WERI-Rb-1 (cell line): Measurements from ENCODE around the gene NIPAL1.

Source experiments
- DNase-seq: peaks from one replicate; pipeline ENCODE4 v3.0.0-alpha.2; 2020
- H3K27ac ChIP-seq: fragments of 250-450 bp; sonication (Bioruptor Pico); 2 replicates; pipeline ENCODE4 v1.5.1; 2020; ENCODE audit warnings: mild to moderate bottlenecking, moderate library complexity
- H3K27me3 ChIP-seq: fragments of 250-450 bp; sonication (Bioruptor Pico); 2 replicates; pipeline ENCODE4 v1.5.1; 2021; ENCODE audit warnings: mild to moderate bottlenecking, low read depth, moderate library complexity; ENCODE audit not compliant: insufficient read depth, severe bottlenecking
- H3K36me3 ChIP-seq: fragments of 250-450 bp; sonication (Bioruptor Pico); 2 replicates; pipeline ENCODE4 v1.5.1; 2020; ENCODE audit warnings: mild to moderate bottlenecking, moderate library complexity
- H3K4me3 ChIP-seq: 2 replicates; pipeline ENCODE4 v1.5.1; 2011; ENCODE audit warnings: low read depth, mild to moderate bottlenecking, control low read depth, low read length
- H3K9me3 ChIP-seq: fragments of 250-450 bp; sonication (Bioruptor Pico); 2 replicates; pipeline ENCODE4 v1.5.1; 2021; ENCODE audit warnings: mild to moderate bottlenecking, moderate library complexity; ENCODE audit not compliant: severe bottlenecking
- TF ChIP-seq, protein P1 (sequence below): IDR thresholded peaks from 2 replicates; pipeline ENCODE4 v1.5.1; 2011; ENCODE audit warnings: low read depth, mild to moderate bottlenecking, control low read depth, inconsistent platforms, low read length

NIPAL1 gene

DNA sequence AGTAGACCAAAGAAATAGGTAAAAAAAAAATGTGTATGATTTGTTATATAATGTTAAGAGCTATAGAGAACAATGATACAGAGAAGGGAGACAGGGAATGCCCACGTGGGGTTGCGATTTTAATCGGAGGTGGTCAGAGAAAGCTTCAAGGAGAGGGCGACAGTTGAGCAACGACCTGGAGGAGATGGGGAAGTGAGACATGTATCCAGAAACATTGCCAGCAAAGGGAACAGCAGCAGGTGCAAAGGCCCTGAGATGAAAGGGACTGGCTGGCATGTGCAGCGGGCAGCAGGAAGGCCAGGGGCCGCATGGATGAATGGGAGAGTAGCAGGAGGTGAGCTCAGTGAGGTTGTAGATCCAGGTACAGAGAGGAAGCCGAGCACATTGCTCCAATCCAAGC, 32.9 kb downstream of the NIPAL1 start:
- Histone ChIP-seq H3K27me3 (no peaks in the 10 kb centered on the region), H3K36me3 (no peaks in the 10 kb centered on the region), H3K27ac (no peak overlapping the region), H3K9me3 (no peaks in the 10 kb centered on the region), H3K4me3 (no peak overlapping the region)
- TF ChIP-seq, protein P1, sequence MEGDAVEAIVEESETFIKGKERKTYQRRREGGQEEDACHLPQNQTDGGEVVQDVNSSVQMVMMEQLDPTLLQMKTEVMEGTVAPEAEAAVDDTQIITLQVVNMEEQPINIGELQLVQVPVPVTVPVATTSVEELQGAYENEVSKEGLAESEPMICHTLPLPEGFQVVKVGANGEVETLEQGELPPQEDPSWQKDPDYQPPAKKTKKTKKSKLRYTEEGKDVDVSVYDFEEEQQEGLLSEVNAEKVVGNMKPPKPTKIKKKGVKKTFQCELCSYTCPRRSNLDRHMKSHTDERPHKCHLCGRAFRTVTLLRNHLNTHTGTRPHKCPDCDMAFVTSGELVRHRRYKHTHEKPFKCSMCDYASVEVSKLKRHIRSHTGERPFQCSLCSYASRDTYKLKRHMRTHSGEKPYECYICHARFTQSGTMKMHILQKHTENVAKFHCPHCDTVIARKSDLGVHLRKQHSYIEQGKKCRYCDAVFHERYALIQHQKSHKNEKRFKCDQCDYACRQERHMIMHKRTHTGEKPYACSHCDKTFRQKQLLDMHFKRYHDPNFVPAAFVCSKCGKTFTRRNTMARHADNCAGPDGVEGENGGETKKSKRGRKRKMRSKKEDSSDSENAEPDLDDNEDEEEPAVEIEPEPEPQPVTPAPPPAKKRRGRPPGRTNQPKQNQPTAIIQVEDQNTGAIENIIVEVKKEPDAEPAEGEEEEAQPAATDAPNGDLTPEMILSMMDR = no peak
- no peak for DNase-seq

DNA sequence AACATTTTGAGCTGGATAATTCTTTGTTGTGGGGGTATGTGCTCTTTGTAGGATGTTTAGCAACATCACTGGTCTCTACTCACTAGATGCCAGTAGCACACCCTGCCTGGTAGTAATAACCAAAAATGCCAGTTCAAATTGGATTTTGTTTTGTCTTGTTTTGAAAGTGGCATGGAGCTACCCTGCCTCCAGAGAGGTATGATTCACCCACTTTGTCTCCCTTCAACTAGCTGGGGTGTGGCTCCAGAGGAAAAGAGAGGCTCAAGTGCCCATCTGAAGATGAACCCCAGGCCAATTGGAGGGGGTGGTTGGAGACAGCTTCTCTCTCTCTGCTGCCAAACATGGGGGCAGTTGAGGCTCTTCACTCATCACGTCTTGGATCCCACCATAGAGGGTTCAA, 34.5 kb downstream of the NIPAL1 start:
- H3K36me3 ChIP-seq = no peaks in the 10 kb centered on the region
- no peak overlapping the region for H3K27ac ChIP-seq
- TF ChIP-seq, protein P1 = no peak
- no peaks in the 10 kb centered on the region for H3K27me3 ChIP-seq
- no peak for DNase-seq
- no peak overlapping the region for H3K4me3 ChIP-seq
- no peaks in the 10 kb centered on the region for H3K9me3 ChIP-seq

DNA sequence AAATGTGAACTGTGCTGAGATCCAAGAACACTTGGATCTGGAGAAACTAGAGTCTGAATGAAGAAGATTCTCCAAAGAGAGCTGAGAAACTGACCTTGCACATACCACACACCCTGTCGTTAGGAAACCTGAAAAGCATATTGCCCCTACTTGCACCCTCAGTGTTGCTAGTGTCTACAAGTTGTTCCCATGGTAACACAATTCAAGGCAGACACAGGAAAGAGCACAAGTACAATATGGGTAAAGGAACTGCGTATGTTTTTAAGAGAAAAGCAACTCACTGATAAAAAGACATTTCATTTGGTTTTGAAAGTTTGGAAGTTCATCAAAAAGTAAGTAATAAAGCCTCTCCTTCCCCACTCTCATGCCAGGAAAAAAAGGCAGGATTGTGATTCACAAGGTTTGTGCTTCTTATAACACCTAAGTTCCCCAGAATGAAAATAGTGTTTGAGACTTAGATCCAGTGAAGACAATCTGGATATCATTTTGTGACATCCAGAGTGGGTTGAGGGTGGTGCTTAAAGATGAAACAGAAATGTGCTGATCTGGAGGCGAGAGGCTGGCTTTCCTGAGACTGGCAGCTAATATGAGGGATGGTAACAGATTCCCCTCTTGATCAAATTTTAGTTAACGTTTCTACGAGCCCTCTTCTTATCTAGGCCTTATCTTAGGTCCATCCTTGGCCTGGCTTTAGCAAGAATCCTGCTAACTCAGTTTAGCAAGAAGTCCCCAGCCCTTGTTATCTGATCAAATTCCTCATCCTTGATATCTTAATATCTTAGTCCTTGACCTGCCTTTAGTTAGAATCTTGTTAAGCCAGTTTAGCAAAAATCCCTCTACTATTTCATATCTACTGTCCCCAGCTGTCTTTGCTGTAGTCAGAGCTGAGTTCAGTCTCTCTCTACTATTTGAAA, 42.3 kb downstream of the NIPAL1 start:
- no peaks in the 10 kb centered on the region for H3K9me3 ChIP-seq
- no peaks in the 10 kb centered on the region for H3K27me3 ChIP-seq
- no peaks in the 10 kb centered on the region for H3K36me3 ChIP-seq
- DNase-seq = no peak
- TF ChIP-seq, protein P1 = no peak
- H3K4me3 ChIP-seq = no peak overlapping the region
- no peak overlapping the region for H3K27ac ChIP-seq

DNA sequence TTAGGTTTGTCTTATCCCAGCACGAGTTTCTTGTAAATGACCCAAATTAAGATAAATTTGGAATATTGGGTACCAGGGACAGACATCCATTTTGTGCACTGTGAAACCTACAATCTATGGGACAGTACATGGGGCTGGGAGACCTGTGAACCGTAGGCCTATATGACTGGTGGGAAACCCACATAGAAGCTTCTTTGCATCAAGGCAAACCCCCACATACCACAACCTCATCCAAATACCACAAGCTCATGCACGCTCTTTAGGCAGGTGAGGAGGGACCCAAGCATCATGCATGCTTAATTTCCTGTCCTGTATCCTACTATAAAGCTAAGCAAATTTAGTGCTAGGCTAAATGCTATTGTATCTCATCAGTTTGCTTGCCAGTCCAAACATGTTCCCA, 47.8 kb downstream of the NIPAL1 start:
- no peak for DNase-seq
- TF ChIP-seq, protein P1 = no peak

DNA sequence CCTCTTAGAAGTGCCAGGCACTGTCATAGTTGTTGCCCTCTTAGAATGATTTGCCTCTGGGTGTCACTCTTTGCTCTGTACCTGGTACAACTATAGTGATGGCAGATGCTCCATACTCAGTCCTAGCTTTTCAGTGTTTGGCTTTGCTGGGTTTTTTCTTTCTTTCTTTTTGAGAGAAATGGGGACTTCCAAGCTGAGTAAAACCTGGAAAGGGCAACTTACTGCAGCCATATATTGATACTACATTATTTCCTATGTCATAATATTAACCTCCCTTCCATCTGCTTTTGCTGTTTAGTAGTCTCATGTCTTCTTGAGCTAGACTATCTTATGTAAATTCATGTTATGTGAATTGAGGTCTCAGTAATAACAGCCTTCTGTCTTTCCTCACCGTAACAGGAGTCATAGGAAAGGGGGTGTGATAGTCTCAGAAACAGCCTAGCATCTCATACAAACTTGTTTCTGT, 49.0 kb downstream of the NIPAL1 start:
- no peak overlapping the region for H3K27ac ChIP-seq
- H3K27me3 ChIP-seq = no peaks in the 10 kb centered on the region
- TF ChIP-seq, protein P1 = no peak
- no peaks in the 10 kb centered on the region for H3K9me3 ChIP-seq
- no peaks in the 10 kb centered on the region for H3K36me3 ChIP-seq
- DNase-seq = no peak
- H3K4me3 ChIP-seq = no peak overlapping the region

More for the DNA sequence above, 47.8 kb downstream of the NIPAL1 start:
- no peaks in the 10 kb centered on the region for H3K27me3 ChIP-seq
- no peak overlapping the region for H3K27ac ChIP-seq
- H3K4me3 ChIP-seq = no peak overlapping the region
- no peaks in the 10 kb centered on the region for H3K9me3 ChIP-seq
- H3K36me3 ChIP-seq = no peaks in the 10 kb centered on the region
